ENCODE results near the gene LTBP1. TPM values are rescaled to one million over a fixed set of nuclear protein-coding genes. Genes with fewer than 3 reads are reported as not detected.

Gene LTBP1
- total RNA-seq, 1 experiment from 2014 or later: 2.2 TPM

DNA sequence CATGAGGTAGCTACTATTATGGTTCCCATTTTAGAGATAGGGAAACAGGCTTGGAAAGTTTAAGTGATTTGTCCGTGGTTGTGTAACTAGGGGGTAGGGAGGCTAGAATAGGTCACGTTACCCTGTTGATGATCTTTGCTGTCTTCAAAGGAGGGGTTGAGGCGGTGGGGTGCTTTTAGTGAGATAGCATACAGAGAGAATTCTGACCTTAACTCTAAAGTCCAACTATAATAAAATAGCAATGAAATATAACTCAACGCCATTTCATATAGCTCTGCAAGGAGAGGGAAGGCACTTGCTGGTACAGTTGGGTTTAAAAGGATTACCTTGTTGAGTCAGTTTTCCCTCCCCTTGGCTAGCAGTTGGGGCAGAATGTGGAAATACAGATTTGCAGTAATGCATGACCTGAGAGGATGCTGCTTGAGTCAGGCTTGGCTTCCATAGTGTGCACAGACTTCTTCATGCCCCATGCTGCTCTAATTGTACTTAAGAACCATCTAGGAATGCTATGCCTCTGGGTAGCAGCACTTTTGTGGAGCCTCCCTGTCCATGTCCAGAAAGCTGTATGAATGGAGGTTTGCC is 143.9 kb downstream of the LTBP1 start:
- Histone ChIP-seq H3K27ac (ENCODE audit: low read depth, low read length, poor library complexity, severe bottlenecking) (no peak overlapping the region), H3K36me3 (ENCODE audit: insufficient read depth, low read length, poor library complexity, severe bottlenecking) (no peaks in the 10 kb centered on the region), H3K27me3 (replicated peaks; ENCODE audit: insufficient read depth, low read depth, low read length, poor library complexity) (peaks cover 11% of the 10 kb centered on the region), H3K4me1 (ENCODE audit: insufficient read depth, low read length, poor library complexity, severe bottlenecking) (no peaks in the 10 kb centered on the region), H3K9me3 (ENCODE audit: low read depth, low read length, poor library complexity, severe bottlenecking) (no peaks in the 10 kb centered on the region), H3K4me3 (ENCODE audit: low read depth, low read length, poor library complexity, severe bottlenecking) (no peak overlapping the region)
- intact Hi-C loops (cut with micrococcal nuclease; ENCODE audit: unreplicated experiment): no loop called here
- CTCF ChIA-PET: no interaction called here
- POLR2A ChIA-PET (ENCODE audit: low non-redundant PET): no interaction called here
- DNase-seq (ENCODE audit: low spot score): no peak
- no TSS peak for BruUV-seq (replicated peaks)
- TF ChIP-seq EZH2 (IDR thresholded peaks at IDR 0.05; ENCODE audit: borderline replicate concordance, low read depth, low read length, poor library complexity, severe bottlenecking): no peak
- no peak for TF ChIP-seq CTCF (conservative IDR thresholded peaks at IDR 0.05; ENCODE audit: low read depth, low read length)

DNA sequence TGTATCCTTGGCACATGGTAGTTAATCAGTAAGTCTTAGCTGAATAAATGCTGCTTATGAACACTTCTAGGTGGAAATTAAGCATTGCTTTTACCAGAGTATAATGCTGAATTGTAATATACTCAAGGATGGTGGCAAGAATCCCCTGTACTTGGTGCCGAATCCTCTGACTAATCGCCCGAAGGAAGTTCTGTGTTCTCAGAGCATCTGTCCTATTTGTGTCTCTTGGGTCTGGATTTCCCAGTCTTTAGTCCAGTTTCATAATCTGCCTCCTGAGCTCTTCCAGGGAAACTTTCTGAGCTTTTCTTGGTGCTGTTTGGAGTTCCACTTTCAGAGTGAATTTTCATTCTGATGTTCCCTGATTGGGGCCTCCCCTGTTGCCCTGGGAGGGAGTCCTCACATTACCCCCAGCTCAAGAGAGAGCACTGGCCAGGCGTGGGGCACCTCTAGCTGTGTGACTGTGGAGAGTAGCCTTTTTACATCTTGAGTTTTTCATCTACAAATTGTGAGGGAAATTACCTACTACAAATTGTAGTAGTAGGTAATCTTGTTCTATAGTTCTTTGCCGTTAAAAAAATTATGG is 144.9 kb downstream of the LTBP1 start:
- H3K27me3 ChIP-seq (replicated peaks; ENCODE audit: insufficient read depth, low read depth, low read length, poor library complexity): peaks cover 18% of the 10 kb centered on the region
- no TSS peak for BruUV-seq (replicated peaks)
- no peaks in the 10 kb centered on the region for H3K9me3 ChIP-seq (ENCODE audit: low read depth, low read length, poor library complexity, severe bottlenecking)
- no peak overlapping the region for H3K27ac ChIP-seq (ENCODE audit: low read depth, low read length, poor library complexity, severe bottlenecking)
- ChIA-PET POLR2A (ENCODE audit: low non-redundant PET) (no interaction called here), CTCF (no interaction called here)
- no peak overlapping the region for H3K4me3 ChIP-seq (ENCODE audit: low read depth, low read length, poor library complexity, severe bottlenecking)
- DNase-seq (ENCODE audit: low spot score): no peak
- no peaks in the 10 kb centered on the region for H3K4me1 ChIP-seq (ENCODE audit: insufficient read depth, low read length, poor library complexity, severe bottlenecking)
- TF ChIP-seq CTCF (conservative IDR thresholded peaks at IDR 0.05; ENCODE audit: low read depth, low read length) (no peak), EZH2 (IDR thresholded peaks at IDR 0.05; ENCODE audit: borderline replicate concordance, low read depth, low read length, poor library complexity, severe bottlenecking) (no peak)
- H3K36me3 ChIP-seq (ENCODE audit: insufficient read depth, low read length, poor library complexity, severe bottlenecking): no peaks in the 10 kb centered on the region
- intact Hi-C loops (cut with micrococcal nuclease; ENCODE audit: unreplicated experiment): no loop called here

DNA sequence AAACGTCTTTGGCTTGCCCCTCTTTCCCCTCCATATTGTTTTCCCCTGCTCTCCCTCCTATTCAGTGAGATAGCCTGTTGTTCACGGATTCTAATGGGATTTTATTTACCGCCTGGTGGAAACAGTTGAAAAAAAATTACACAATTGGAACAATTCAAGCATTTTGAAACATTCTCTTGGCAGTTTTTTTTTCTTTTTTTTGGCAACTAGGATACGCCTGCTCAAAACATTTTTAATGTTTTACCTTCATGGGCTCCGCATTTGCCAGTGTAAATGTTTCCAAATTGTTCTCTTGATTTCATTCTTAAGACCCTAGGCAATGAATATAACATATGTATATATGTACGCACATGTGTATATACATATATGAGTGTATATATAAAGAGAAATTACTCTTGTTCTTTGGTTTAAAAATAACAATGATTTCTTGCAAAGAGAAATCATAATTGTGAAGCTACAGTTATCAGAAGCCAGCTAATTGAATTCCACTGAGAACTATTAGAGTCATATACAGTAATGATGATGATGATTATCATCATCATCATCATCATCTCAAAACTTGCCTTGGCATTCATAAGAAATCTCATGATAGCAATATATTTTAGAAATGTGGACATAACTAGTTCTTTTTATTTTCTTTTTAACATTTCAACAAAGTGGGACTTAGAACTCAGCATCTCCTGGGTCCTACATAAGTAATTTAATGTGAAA is 146.7 kb downstream of the LTBP1 start:
- ChIA-PET POLR2A (ENCODE audit: low non-redundant PET) (no interaction called here), CTCF (no interaction called here)
- no peak for TF ChIP-seq CTCF (conservative IDR thresholded peaks at IDR 0.05; ENCODE audit: low read depth, low read length)
- TF ChIP-seq EZH2 (IDR thresholded peaks at IDR 0.05; ENCODE audit: borderline replicate concordance, low read depth, low read length, poor library complexity, severe bottlenecking): no peak
- Histone ChIP-seq H3K4me3 (ENCODE audit: low read depth, low read length, poor library complexity, severe bottlenecking) (no peak overlapping the region), H3K9me3 (ENCODE audit: low read depth, low read length, poor library complexity, severe bottlenecking) (no peaks in the 10 kb centered on the region), H3K4me1 (ENCODE audit: insufficient read depth, low read length, poor library complexity, severe bottlenecking) (no peaks in the 10 kb centered on the region), H3K27me3 (replicated peaks; ENCODE audit: insufficient read depth, low read depth, low read length, poor library complexity) (peaks cover 18% of the 10 kb centered on the region), H3K36me3 (ENCODE audit: insufficient read depth, low read length, poor library complexity, severe bottlenecking) (no peaks in the 10 kb centered on the region), H3K27ac (ENCODE audit: low read depth, low read length, poor library complexity, severe bottlenecking) (no peak overlapping the region)
- intact Hi-C loops (cut with micrococcal nuclease; ENCODE audit: unreplicated experiment): no loop called here
- no TSS peak for BruUV-seq (replicated peaks)
- no peak for DNase-seq (ENCODE audit: low spot score)
